MCF 10A (cell line): Measurements from ENCODE around the gene TTC3. TPM values are rescaled to one million over a fixed set of nuclear protein-coding genes. Genes with fewer than 3 reads are reported as not detected.

Experiments
- BruUV-seq: library from RNA; stranded (reverse); fragments of 400-500 nt; replicated peaks from 2 replicates; lab custom pipeline; 2021; lab: Mats Ljungman, UMichigan
- CTCF ChIA-PET: fragments of 300-600 bp; sonication (Branson Sonifier 250); formaldehyde crosslinking; extraction: SDS; loops from one replicate; lab custom pipeline; 2021; ENCODE audit warnings: antibody characterized with exemption, inconsistent platforms; lab: Yijun Ruan, JAX
- POLR2A ChIA-PET: fragments of 300-600, 350-650 bp; sonication (Branson Sonifier 250); formaldehyde crosslinking; extraction: SDS; loops from one replicate; lab custom pipeline; 2020; ENCODE audit warnings: antibody characterized with exemption, inconsistent platforms; lab: Yijun Ruan, JAX
- DNase-seq: peaks from one replicate; pipeline ENCODE4 v3.0.0-alpha.2; 2018; ENCODE audit not compliant: unreplicated experiment
- H3K27ac Mint-ChIP-seq: one replicate; pipeline ENCODE4 v1.8.0; 2022; ENCODE audit warnings: mild to moderate bottlenecking, low read depth, mixed read lengths; ENCODE audit not compliant: unreplicated experiment
- H3K27me3 Mint-ChIP-seq: one replicate; pipeline ENCODE4 v1.8.0; 2022; ENCODE audit warnings: mixed read lengths; ENCODE audit not compliant: insufficient read depth, unreplicated experiment
- H3K36me3 Mint-ChIP-seq: one replicate; pipeline ENCODE4 v1.8.0; 2022; ENCODE audit warnings: mild to moderate bottlenecking, moderate library complexity, mixed read lengths; ENCODE audit not compliant: insufficient read depth, unreplicated experiment
- H3K4me1 Mint-ChIP-seq: one replicate; pipeline ENCODE4 v1.8.0; 2022; ENCODE audit warnings: mixed read lengths; ENCODE audit not compliant: insufficient read depth, unreplicated experiment
- H3K4me3 Mint-ChIP-seq: one replicate; pipeline ENCODE4 v1.8.0; 2022; ENCODE audit warnings: mild to moderate bottlenecking, moderate library complexity, mixed read lengths; ENCODE audit not compliant: unreplicated experiment
- H3K9me3 Mint-ChIP-seq: one replicate; pipeline ENCODE4 v1.8.0; 2022; ENCODE audit warnings: mixed read lengths; ENCODE audit not compliant: unreplicated experiment
- intact Hi-C: fragments of 100-400 bp; cut with micrococcal nuclease; formaldehyde crosslinking; loops from 2 replicates; pipeline ENCODE4 v1.14.1; 2022
- total RNA-seq: library from RNA; stranded (reverse); gene quantifications from 2 replicates; pipeline ENCODE4 v1.2.3, GENCODE V29; 2022
- TF ChIP-seq, protein P1 (sequence below): fragments of 200-600 bp; IDR thresholded peaks from one replicate; pipeline ENCODE4 v1.8.0; 2022; ENCODE audit warnings: antibody characterized with exemption, mild to moderate bottlenecking; ENCODE audit not compliant: unreplicated experiment

TTC3 gene
- total RNA-seq, 1 experiment from 2014 or later, result 74.4 TPM

DNA sequence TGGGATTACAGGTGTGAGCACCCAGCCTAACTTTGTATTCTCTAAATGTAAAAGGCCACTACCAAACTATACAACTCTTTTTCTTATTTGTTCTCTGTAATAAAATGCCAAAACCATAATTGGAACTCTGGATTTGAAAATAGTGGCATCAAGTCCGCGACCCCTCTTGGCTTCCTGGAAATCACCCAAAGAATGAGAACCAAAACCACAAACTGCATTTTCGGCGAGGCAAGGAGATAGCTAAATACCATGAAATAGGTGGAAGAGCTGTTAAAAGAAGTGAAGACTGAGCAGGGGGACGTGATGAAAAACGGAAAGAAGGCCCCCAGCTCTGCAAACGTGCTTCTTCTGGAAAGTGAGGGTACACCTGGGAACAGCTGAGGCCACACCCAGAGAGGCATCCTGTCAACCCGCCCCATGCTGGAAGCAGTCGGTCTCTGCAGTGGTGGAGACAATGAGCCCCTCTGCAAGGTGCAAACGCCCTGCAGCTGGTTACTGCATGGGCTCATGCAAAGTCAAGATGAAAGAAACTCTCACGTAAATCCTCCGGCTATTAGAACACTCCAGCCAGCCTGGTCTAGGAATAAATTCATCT lies 171.5 kb downstream of the TTC3 start:
- Mint-ChIP-seq H3K4me1 (peaks cover 12% of the 10 kb centered on the region), H3K27ac (peak overlapping the region; percentile 18), H3K36me3 (peaks cover 14% of the 10 kb centered on the region), H3K4me3 (no peak overlapping the region), H3K9me3 (no peaks in the 10 kb centered on the region), H3K27me3 (no peaks in the 10 kb centered on the region)
- intact Hi-C loops, result no loop called here
- TF ChIP-seq, protein P1, sequence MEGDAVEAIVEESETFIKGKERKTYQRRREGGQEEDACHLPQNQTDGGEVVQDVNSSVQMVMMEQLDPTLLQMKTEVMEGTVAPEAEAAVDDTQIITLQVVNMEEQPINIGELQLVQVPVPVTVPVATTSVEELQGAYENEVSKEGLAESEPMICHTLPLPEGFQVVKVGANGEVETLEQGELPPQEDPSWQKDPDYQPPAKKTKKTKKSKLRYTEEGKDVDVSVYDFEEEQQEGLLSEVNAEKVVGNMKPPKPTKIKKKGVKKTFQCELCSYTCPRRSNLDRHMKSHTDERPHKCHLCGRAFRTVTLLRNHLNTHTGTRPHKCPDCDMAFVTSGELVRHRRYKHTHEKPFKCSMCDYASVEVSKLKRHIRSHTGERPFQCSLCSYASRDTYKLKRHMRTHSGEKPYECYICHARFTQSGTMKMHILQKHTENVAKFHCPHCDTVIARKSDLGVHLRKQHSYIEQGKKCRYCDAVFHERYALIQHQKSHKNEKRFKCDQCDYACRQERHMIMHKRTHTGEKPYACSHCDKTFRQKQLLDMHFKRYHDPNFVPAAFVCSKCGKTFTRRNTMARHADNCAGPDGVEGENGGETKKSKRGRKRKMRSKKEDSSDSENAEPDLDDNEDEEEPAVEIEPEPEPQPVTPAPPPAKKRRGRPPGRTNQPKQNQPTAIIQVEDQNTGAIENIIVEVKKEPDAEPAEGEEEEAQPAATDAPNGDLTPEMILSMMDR, result no peak
- no TSS peak for BruUV-seq
- no peak for DNase-seq
- CTCF ChIA-PET, result interaction anchor here (0.7 to 0.8 kb wide), 2 partner anchors 12 to 198 kb away, joined by 3 read pairs; no protein-coding TSS in a partner anchor
- POLR2A ChIA-PET, result interaction anchor here (0.5 kb wide), 1 partner anchor 252 kb away, joined by 3 read pairs; no protein-coding TSS in a partner anchor

- intact Hi-C loops, result no loop called here
- H3K9me3 Mint-ChIP-seq, result no peaks in the 10 kb centered on the region
- POLR2A ChIA-PET, result interaction anchor here (0.5 to 0.9 kb wide), 2 partner anchors 119 to 251 kb away, joined by 3 read pairs; no protein-coding TSS in a partner anchor
These were observed 172.1 kb downstream of the TTC3 start for GRCh38 chr21:37245151-37245550.

DNA sequence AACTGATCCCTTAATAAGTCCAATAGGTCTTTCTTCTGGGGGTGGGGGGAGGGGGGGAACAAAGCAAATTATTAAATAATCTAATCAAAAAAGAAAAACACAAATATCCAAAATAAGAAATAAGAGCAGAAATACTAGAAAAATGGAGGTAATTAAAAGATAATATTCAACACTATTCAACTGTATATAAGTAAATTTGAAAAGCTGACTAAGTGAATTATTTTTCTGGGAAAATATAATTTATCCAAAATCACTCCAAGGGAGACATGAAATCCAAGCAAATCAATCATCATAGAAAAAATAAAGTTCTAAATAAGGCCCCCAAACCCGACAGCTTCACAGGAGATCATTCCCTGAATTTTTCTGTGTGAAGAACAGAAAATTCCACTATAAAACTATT lies 175.2 kb downstream of the TTC3 start:
- intact Hi-C loops, result no loop called here

More at GRCh38 chr21:37245151-37245550, 172.1 kb downstream of the TTC3 start:
- Mint-ChIP-seq H3K4me3 (no peak overlapping the region), H3K27me3 (no peaks in the 10 kb centered on the region), H3K27ac (peak overlapping the region; percentile 18), H3K36me3 (peaks cover 12% of the 10 kb centered on the region), H3K4me1 (peaks cover 12% of the 10 kb centered on the region)
- TF ChIP-seq, protein P1, result no peak
- BruUV-seq, result no TSS peak
- DNase-seq, result no peak
- CTCF ChIA-PET, result interaction anchor here (0.6 to 0.8 kb wide), 3 partner anchors 12 to 881 kb away, joined by 3 to 4 read pairs (median 4); no protein-coding TSS in a partner anchor

More for the DNA sequence above, 175.2 kb downstream of the TTC3 start:
- no peak overlapping the region for H3K4me3 Mint-ChIP-seq
- no peak for DNase-seq
- no TSS peak for BruUV-seq
- CTCF ChIA-PET, result interaction anchor here (0.6 to 1.0 kb wide), 2 partner anchors 8 to 1581 kb away, joined by 3 read pairs; no protein-coding TSS in a partner anchor
- peaks cover 5% of the 10 kb centered on the region for H3K36me3 Mint-ChIP-seq
- H3K27me3 Mint-ChIP-seq, result no peaks in the 10 kb centered on the region
- peaks cover 23% of the 10 kb centered on the region for H3K4me1 Mint-ChIP-seq
- no peaks in the 10 kb centered on the region for H3K9me3 Mint-ChIP-seq
- TF ChIP-seq, protein P1, result no peak
- no peak overlapping the region for H3K27ac Mint-ChIP-seq
- POLR2A ChIA-PET, result interaction anchor here (1.5 kb wide), 1 partner anchor 9 kb away, joined by 3 read pairs; no protein-coding TSS in a partner anchor
